Ishikawa (cell line): Measurements from ENCODE around the gene ATP10B.

Source experiments
- CEBPB ChIP-seq: IDR thresholded peaks from 2 replicates; pipeline ENCODE4 v1.6.1; 2012
- CREB1 ChIP-seq: IDR thresholded peaks from 2 replicates; pipeline ENCODE4 v1.6.1; 2012; ENCODE audit warnings: low read depth
- EGR1 ChIP-seq: IDR thresholded peaks from 2 replicates; pipeline ENCODE4 v1.6.1; 2012
- EP300 ChIP-seq: IDR thresholded peaks from 2 replicates; pipeline ENCODE4 v1.6.1; 2012; ENCODE audit warnings: borderline replicate concordance
- FOXM1 ChIP-seq: IDR thresholded peaks from 2 replicates; pipeline ENCODE4 v1.6.1; 2012; ENCODE audit warnings: low read depth, borderline replicate concordance
- MAX ChIP-seq: IDR thresholded peaks from 2 replicates; pipeline ENCODE4 v1.6.1; 2012
- NFIC ChIP-seq: IDR thresholded peaks from 2 replicates; pipeline ENCODE4 v1.6.1; 2012
- RAD21 ChIP-seq: IDR thresholded peaks from 2 replicates; pipeline ENCODE4 v1.6.1; 2012; ENCODE audit warnings: low read depth
- REST ChIP-seq: IDR thresholded peaks from 2 replicates; pipeline ENCODE4 v1.6.1; 2012; ENCODE audit warnings: low read depth, mild to moderate bottlenecking
- TAF1 ChIP-seq: IDR thresholded peaks from 2 replicates; pipeline ENCODE4 v1.6.1; 2012; ENCODE audit warnings: low read depth, mild to moderate bottlenecking
- TCF12 ChIP-seq: IDR thresholded peaks from 2 replicates; pipeline ENCODE4 v1.6.1; 2012; ENCODE audit warnings: low read depth
- TEAD4 ChIP-seq: IDR thresholded peaks from 2 replicates; pipeline ENCODE4 v1.6.1; 2012
- USF1 ChIP-seq: IDR thresholded peaks from 2 replicates; pipeline ENCODE4 v1.6.1; 2012
- YY1 ChIP-seq: IDR thresholded peaks from 2 replicates; pipeline ENCODE4 v1.6.1; 2012; ENCODE audit warnings: low read depth
- ZBTB7A ChIP-seq: IDR thresholded peaks from 2 replicates; pipeline ENCODE4 v1.6.1; 2012; ENCODE audit warnings: low read depth

ATP10B gene

GRCh38 chr5:160520609-160521391 lies 331.2 kb downstream of the ATP10B start:
- TF ChIP-seq TAF1 = no peak
- no peak for TF ChIP-seq EP300
- no peak for TF ChIP-seq REST
- TF ChIP-seq ZBTB7A = no peak
- TF ChIP-seq FOXM1 = no peak
- TF ChIP-seq EGR1 = no peak
- TF ChIP-seq CEBPB = no peak
- TF ChIP-seq YY1 = no peak
- TF ChIP-seq MAX = no peak
- TF ChIP-seq NFIC = no peak
- TF ChIP-seq CREB1 = no peak
- no peak for TF ChIP-seq RAD21
- no peak for TF ChIP-seq TCF12
- no peak for TF ChIP-seq TEAD4
- no peak for TF ChIP-seq USF1

- TF ChIP-seq TAF1 (no peak), FOXM1 (no peak), TCF12 (no peak), ZBTB7A (no peak), REST (no peak), NFIC (no peak), EGR1 (no peak), YY1 (no peak), TEAD4 (no peak), CREB1 (no peak)
These were observed 335.1 kb downstream of the ATP10B start for GRCh38 chr5:160516696-160517530.

- TF ChIP-seq REST (no peak), NFIC (no peak)
These were observed 337.1 kb downstream of the ATP10B start for GRCh38 chr5:160514866-160515265.

GRCh38 chr5:160514191-160514590 lies 337.8 kb downstream of the ATP10B start:
- TF ChIP-seq NFIC (no peak), EP300 (no peak), YY1 (no peak), ZBTB7A (no peak), EGR1 (no peak), TEAD4 (no peak), USF1 (no peak), TAF1 (no peak)
